HL-60/S4 treated with retinoic acid at 250 ng/mL for 4 days and 3 days (cell line): Measurements from ENCODE around the gene ACOT11.
"Not testable (repeated sequence)": the region's sequence is repeated elsewhere in the genome, so short reads cannot be mapped to it uniquely, and the experiment has no call there.

Experiments
- in situ Hi-C: fragments of 300-500 bp; cut with MboI; formaldehyde crosslinking; loops from 2 replicates; pipeline ENCODE4 v1.7.0; 2022; ENCODE audit warnings: low sequenced_read_pairs

The ACOT11 gene

DNA sequence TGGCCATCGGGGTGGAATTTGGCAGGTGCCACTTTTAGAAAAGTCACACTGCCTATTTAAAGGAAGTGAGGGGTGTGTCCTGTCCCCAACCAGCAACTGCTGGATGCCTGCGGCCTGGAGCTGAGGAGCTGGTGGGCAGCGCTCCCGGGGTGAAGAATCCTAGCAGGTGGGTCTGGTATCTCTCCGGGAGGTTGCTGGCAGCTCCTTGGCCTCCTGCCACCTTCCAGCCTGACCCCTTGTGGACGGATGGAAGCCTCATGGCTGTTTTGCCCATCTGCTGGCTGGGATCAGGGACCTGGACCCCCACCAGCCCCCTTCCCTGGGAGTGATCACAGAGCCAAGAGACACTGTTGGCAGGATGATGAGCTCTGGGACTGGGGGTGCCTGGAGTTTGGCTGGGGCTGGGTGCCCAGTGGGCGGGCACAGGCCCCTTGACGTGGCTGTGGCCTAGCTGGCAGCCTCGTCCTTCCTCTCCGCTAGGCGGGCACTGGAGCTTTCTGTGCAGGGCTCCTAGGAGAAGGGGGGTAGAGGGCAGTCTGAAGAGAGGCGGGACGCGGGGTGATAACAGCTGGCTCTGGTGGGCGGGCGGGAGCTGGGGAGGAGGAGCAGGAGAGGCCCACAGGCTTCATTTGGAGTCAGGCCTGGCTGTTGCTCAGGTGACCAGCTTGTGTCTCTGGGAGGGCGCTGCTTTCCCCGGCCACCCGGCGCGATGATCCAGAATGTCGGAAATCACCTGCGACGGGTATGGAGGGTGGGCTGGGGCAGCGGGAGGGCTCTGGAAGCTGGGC, at the start of gene ACOT11:
TSS of gene ACOT11 (plus strand) at position 628 of the 788 bp plus-strand sequence. CDS start at position 710, 82 bp downstream.
- in situ Hi-C loops = no loop called here

DNA sequence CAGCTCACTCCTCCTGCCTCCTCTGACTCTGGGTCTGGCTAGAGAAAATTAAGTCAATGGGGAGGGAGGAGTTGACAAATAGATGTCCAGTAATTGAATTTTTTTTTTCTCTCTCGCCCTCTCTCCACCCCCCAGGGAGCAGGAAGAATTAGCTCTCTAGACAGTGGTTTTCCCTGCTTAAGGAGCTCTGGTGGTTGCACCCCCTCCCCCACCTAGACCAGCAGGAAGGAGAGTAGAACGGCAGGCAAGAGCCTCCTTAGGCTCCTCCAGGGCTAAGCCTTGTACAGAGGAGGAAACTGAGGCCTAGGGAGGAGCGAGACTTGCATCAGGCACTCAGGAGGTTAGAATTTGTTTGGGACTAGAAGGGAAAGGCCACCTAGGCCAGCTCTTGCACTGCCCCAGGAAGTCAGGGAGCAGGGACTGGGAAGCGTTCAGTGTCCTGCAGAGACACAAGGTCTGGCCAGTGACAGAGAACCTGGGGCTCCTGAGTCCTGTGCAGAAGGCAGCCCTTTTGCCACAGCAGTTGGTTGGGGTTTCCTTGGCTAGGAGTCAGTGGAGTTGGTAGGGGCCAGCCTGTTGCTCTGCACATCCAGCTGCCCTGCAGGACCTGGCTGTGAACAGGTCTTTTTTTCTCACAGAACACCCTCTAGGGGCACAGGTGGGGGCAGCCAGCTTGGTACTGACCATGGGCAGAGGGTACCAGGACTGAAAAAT, 49.5 kb upstream of the ACOT11 start:
- in situ Hi-C loops = loop anchor here (25.0 kb wide), 2 partner anchors 186 to 636 kb away; no protein-coding TSS in a partner anchor

DNA sequence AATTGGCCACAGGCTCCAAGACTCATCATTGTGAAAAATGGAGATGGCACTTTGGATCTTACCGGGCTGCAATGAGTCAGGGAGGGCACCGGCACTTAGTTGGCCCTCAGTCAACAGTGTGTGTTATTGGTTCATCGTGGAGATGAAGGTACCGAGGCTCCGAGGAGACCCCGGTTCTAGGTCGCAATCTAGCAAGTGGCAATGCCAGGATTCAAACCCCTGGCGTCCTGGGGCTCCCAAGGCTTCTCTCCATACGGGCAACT, 49.0 kb upstream of the ACOT11 start:
- in situ Hi-C loops = loop anchor here (25.0 kb wide), 2 partner anchors 187 to 637 kb away; no protein-coding TSS in a partner anchor

DNA sequence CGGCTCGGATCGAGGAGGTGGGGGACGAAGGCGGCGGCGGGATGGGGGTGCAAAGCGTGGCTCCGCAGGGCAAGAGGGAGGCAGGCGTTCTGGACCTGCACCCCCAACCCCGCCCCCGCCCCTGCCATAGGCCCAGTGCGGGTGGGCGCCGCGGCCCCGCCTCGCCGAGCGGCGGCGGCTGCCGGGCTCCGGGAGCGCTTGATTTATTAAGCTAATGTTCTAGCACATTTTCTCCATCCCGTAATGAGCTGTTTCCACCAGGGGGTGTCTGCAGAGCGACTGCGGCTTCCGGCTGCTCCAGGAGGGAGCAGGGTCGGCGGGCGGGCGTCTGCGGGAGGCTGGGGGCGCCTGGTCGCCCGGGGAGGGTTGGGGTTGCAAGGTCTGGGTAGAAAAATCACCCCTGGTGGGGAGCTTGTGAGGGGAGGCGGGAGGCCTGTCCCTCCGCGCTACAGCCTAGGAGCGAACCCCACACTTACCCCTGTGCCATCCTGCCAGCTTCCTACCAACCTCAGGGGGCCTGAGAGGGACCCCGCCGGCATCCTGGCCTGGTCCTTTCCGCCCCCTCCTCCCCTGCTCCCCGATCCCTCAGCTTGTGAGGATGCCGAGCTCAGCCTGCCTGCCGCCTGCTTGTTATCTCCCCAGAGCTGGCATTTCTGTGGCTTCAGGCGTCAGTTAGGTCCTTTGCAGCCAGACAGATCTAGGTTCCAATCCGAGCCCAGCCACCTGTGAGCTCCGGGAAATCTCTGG, 48.5 kb upstream of the ACOT11 start:
- in situ Hi-C loops = loop anchor here (25.0 kb wide), 2 partner anchors 187 to 637 kb away; no protein-coding TSS in a partner anchor

DNA sequence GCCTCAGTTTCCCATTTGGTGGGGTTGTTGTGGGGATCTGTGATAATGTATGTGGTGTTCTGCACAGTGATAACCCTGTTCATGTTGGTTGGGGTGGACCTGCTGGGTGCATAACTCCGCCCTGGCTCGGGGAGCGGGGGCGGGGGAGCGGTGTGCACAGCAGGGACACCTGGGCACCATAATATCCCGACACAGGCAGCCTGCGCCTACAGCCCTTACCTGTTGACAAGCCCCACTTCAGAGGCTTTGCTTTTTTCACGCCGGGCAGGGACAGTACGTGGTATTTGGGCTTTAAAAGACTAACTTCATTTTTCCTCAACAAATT, 48.0 kb upstream of the ACOT11 start:
- in situ Hi-C loops = no loop called here

DNA sequence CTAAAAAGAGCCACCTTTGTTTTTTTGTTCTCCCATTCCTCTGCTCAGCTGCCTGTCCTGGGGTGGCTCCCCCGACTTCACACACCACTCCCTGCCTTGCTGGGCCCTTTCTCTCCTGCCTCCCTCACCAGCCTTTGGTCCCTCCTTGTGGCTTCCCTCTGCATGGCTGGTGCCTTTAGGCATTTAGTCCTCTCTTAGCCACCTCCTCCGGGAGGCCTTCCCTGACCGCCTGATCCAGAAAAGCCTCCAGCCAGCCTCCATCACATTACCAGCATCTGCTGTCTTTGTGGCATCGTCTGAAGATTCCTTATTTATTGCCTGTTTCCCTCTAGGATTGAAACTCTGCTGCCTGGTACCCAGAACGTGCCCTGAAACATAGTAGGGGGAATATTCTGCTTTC, 46.2 kb upstream of the ACOT11 start:
- in situ Hi-C loops = no loop called here

DNA sequence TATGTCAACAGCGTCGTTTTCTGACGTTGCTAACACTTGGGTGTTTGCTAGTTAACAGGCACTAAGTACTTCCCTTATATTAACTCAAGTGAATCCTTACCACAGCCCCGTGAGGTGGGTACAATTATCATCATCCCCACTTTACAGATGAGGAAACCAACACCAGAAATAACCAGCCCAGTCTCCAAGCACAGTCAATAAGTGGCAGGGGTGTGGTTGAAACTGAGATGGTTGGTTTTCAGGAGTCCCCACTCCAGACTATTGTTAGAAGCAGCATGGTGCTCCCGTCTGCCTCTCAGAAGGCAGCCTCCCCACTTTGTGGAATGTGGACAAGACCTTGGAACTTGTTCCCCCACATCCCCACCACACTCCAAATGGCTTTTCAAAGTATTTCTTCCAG, 45.7 kb upstream of the ACOT11 start:
- in situ Hi-C loops = no loop called here

DNA sequence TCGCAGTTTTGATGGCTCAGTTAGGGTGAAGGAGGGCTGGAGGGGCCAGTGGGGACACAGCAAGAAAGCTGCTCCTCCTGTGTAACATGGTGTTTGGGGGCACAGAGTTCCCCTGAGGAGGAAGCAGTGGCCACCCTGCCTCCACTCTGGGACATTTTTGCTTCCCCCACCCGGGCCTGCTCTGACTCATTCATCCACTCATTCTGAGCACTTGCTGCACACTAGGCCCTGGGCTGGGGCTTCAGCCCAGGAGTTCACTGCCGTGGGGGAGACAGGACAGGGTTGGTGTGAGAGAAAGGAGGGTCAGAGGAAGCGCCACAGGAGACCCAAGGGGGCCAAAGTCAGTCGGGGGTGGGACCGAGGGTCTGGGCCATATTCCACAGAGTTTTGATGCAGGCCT, 41.4 kb upstream of the ACOT11 start:
- in situ Hi-C loops = no loop called here

DNA sequence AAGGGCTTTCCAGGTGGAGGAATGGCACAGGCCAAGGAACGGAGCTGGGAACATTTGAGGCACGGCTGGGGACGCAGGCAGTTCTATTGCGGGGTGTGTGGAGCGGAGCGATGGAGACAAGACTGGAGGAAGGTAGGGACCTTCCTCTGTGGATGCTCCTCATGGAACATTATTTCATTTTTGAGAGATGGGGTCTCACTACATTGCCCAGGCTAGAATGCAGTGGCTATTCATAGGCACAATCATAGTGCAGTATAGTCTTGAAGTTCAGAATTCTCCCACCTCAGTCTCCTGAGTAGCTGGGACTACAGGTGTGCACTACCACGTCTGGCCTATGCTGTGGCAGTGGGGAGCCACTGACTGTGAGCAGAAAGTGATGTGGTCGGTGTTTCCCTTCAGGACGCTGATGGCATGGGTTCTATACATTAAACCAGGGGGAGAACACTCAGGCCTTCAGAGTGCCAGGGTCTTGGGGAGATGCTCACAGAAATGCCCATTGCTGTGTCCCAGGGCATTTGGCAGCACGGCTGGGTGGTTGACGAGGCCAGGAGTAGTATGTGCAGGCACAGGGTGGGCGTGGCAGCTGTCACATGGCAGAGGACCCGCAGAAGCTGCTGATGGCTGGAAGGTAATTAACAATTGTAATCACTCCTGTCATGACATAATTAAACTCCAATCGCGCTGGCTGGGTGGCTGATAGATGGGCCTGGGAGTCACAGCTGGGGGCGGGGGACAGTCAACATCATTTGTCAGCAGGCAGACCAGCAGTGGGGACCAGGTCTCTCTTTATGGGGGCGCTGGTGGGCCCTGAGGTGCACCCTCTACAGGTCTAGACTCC, 40.8 kb upstream of the ACOT11 start:
- in situ Hi-C loops = no loop called here

DNA sequence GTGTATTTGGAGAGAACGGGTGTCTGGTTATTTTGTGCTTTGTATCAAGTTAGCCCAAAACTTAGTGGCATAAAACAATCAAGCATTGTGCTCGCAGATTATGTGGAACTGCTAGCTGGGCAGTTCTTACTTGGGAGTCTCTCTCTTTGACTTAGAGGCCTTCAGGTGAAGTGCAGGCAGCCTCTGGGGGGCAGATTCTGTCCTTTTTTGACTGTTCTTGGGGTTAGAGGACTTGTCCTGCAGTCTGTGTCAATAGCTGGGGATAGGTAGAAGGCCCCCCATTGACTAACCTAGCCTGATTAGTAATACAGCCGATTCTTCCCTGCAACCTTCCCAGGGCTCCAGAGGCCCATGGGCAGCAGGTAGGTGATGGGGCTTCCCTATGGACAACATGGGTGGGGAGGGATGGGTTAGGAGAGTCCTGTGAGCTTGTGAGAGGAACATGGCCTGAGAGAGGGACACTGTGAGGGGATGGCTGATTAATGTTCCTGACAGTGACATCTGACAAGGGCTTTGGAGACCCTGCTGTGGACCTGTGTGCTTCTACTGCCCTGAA, 37.2 kb upstream of the ACOT11 start:
- in situ Hi-C loops = no loop called here

DNA sequence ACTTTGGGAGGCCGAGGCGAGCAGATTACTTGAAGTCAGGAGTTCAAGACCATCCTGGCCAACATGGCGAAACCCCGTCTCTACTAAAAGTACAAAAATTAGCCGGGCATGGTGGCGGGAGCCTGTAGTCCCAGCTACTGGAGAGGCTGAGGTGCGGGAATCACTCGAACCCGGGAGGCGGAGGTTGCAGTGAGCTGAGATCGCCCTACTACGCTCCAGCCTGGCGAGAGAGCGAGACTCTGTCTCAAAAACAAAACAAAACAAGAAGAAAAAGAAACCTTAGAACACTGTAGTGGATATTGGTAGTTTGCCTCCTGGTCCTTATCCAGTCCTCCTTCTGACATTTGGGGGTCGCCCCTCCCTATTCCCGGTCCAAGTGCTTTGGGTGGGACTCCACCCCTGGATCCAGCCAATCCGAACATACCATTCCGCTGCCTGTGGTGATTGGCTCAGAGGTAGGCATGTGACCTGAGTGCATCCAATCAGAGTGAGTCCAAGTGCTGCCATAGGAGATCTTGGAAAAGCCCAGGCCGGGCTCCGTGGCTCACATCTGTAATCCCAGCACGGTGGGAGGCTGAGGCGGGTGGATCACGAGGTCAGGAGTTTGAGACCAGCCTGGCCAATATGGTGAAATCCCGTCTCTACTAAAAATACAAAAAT, 34.0 kb upstream of the ACOT11 start:
- in situ Hi-C loops = not testable (repeated sequence)

DNA sequence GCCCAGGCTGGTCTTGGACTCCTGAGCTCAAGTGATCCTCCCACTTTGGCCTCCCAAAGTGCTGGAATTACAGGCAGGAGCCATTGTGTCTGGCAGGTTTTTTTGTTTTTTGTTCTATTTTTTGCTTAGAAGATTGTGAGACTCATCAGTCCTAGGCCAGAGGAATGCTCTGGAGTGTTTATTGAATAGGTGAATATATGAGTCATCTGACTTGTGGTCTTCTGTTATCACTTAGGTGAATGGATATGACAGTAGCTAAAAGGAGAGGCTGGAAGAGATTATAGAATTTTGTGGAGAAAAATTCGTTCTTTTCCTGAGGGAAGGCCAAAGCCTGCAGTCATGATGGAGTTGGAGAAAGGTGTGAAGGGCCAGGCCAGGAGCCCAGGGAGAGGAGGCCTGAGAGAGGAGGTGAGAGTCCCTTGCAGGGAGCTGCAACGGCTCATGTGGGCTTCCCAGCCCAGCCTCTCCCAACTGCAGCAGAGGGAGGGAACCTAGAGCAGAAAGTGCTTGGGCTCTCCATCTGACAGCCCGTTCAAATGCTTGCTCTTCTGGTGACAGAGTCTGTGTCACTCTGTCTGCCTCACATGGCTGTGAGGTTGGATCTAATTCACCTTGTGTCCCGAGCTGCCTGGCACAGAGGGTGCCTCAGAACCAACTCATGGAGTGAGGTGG, 31.6 kb upstream of the ACOT11 start:
- in situ Hi-C loops = no loop called here

DNA sequence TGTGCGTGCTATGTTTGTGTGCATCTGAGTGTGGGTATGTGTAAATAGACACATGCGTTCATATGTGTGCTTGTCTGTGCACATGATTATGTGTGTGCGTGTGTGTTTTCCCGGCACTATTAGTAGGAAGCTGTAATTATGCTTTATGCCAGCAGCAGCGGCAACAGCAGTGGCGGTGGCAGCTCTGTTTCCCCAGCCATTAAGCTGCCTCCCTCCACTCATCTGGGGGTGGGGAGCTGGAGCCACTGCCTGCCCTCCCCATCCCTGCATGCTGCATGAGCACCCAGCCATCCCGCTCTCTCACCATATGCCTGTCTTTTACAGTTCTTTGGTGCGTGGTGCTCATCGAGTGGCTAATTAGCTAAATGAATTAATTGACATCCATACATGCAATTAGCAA, 30.5 kb upstream of the ACOT11 start:
- in situ Hi-C loops = no loop called here

DNA sequence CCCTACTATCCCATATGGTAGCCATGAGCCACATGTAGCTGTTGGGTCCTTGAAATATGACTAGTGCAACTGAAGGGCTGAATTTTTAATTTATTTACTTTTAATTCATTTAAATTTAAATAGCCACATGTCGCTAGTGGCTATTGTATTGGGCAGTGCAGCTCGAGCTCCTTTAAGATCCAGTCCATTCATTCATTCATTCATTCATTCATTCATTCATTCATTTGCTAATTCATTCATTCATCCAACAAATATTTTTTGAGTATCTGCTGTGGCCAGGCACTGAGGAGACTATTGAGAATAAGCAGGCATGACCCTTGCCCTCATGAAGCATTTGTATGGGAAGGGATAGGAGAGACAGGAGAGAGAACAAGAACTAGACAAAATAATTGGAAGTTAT, 29.5 kb upstream of the ACOT11 start:
- in situ Hi-C loops = no loop called here

DNA sequence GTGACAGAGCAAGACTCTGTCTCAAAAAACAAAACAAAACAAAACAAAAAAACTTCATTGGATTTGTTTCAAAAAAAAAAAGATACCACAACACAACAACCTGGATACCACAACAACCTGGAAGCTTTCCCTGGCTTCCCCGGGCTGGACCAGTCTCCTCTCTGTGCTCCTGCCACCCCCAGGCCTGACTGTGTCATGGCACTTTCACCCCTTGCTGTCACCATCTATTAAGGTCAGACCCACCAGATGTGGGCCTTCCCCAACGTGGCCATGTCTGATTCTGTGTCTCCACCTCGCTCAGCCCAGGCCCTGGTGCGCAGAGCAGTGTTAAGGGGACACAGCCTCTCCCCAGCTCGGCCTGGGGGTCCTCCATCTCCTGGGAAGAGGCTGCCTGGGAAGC, 28.3 kb upstream of the ACOT11 start:
- in situ Hi-C loops = no loop called here

DNA sequence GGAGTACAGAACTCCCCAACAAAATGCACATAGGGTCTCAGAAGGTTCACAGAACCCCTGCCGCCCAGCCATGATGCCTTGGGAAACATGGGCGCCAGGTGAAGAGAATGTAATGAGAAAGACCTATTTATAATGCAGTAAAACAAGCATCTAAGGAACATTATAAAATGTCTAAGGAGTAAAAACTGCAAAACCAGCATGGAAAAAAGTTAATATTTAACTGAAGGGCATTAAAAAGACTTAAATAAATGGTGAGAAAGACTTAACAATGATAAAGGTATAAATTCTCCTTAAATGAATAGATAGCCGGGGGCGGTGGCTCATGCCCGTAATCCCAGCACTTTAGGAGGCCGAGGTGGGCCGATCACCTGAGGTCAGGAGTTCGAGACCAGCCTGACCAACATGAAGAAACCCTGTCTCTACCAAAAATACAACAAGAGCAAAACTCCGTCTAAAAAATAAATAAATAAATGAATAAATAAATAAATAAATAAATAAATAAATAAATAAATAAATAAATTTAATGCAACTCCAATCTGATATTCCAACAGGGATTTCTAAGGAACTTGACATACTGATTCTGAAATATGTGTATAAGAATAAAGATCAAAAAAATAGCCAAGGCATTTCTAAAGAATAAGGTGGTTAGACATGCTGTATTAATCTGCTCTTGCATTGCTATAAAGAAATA, 27.3 kb upstream of the ACOT11 start:
- in situ Hi-C loops = no loop called here

DNA sequence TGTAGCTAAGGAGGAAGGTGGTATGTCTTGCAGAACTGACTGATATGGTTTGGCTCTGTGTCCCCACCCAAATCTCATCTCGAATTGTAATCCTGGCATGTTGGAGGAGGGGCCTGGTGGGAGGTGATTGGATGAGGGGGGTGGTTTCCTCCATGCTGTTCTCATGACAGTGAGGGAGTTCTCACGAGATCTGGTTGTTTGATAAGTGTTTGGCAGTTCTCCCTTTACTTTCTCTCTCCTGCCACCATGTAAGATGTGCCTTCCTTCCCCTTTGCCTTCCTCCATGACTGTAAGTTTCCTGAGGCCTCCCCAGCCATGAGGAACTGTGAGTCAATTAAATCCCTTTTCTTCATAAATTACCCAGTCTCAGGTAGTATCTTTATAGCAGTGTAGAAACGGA, 21.5 kb upstream of the ACOT11 start:
- in situ Hi-C loops = not testable (repeated sequence)

DNA sequence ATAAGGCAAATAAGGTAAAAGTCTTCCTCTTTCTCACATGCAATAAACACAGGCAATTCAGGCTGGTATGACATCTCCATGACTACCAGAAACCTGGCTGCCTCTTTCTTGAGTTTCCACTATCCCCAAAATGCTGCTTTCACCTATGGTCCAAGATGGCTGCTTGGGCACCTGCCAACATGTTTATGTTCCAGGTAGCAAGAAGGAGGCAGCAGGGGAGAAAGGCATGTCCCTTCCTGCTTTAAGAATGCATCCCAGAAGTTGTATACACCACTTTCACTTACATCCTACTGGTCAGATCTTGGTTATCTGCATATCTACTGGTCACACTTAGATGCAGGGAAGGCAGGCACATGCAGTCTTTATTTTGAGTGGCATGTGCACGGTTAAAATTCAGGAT, 19.4 kb upstream of the ACOT11 start:
- in situ Hi-C loops = no loop called here

DNA sequence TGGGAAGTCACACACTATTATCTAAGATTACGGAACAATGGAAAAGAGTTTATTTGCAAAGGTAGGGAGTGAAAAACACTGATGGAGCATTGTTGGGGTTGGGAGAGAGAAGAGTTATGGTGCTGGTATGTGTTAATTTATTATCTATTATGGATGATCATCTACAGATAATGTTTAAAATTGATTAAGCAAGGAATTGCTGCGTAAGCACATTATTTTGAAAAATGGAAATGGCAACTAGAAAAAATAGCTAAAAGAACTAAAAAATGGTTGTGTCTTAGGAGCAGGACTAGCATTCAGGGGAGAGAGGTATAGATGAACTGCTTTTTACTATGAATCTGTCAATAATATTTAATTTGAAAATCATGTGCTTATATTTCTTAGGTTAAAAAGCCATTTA, 16.0 kb upstream of the ACOT11 start:
- in situ Hi-C loops = no loop called here
